CD4-positive, alpha-beta T cell treated with Interleukin-10 for 1 hour (primary cell): ENCODE results near the gene KTI12.
"Not testable (repeated sequence)": the region's sequence is repeated elsewhere in the genome, so short reads cannot be mapped to it uniquely, and the experiment has no call there.

ENCODE experiments used
- DNase-seq: peaks from one replicate; pipeline ENCODE4 v3.0.0-alpha.2; 2020

The KTI12 gene

DNA sequence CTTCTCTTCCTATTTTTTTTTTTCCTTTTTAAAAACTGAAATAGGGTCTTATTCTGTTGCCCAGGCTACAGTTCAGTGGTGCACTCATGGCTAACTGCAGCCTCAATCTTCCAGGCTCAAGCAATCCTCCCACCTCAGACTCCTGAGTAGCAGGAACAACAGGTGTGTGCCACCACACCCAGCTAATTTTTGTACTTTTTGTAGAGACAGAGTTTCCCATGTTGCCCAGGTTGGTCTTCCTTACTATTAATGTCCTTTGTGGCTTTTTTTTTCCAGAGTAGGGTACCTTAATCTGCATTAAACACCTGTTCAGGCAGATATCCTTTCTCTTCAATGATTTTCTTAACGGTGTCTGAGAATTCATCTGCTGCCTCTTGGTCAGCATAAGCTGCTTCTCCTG is 4.3 kb upstream of the KTI12 start:
- no peak for DNase-seq

DNA sequence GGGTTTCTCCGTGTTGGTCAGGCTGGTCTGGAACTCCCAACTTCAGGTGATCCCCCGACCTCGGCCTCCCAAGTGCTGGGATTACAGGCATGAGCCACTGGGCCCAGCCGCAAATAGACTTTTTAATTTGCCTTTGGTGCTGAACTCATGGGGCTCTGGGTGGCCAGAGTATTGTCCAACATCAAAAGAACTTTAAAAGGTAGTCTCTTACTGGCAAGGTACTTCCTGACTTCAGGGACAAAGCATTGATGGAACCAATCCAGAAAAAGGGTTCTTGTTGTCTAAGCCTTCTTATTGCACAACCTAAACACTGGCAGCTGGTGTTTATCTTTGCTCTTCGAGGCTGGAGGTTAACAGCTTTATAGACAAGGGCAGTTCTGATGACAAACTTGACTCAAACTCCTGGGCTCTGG is 3.8 kb upstream of the KTI12 start:
- no peak for DNase-seq

DNA sequence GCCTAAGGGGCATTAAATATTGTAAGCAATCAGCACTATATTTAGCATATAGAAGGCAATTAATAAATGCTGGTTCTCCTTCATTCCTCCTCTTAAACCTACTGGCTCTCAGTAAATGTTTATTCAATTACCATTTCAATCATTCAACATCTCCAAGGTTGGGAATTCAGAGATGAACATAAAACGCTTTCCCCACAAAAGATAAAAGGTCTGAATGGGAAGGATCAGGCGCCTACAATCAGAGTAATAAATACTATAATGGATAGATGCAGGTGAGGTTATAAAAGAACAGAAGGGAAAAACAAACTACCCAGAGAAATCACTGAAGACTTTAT is 407 bp upstream of the KTI12 start:
- no peak for DNase-seq

DNA sequence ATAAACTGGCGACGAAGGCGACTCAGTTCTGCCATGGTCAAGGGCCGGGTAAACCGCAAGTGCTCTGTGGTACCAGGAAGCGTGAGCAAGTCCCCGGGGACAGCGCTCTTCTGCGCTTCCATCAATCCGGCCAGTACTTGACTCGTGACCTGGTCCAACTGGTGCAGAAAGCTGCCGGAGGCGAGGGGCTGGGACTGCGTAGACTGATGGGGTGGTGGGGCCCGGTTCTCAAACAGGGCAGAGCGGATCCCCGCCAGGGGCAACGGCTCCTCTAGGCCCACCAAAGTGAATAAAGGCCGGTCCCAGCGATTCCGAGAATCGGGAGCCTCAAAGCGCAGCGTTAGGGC is 852 bp downstream of the KTI12 start:
- DNase-seq: peak; percentile 5

DNA sequence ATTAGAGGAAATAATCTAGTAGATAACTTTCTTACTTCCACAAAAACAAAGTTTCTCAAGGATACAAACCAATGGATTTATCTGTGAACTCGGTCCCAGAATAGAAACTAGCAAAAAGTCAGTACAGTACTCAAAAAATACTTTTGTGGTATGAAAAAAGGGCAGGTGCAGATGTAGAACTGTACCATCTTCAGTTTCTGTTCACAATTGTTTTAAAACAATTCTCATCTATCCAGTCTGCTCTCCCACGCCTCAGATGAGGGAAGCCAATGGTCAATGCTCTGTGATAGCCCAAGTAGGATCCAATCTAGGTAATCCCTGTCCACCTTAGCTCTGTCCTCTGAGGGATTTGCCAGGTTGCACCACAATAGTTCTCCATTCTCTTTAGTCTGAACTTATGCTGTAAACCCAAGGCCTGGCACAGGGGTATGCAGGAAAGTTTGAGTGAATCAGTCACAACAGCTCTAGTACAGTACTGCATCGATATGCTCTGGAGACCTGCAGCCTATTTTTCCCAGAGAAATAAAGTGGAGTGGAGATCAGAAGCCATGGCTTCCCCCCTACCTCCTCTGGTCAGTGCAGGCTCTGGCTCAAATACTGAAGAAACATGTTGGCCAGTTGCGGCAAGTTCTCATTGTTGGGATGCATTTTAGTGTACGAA is 1.4 kb downstream of the KTI12 start:
- DNase-seq: no peak

DNA sequence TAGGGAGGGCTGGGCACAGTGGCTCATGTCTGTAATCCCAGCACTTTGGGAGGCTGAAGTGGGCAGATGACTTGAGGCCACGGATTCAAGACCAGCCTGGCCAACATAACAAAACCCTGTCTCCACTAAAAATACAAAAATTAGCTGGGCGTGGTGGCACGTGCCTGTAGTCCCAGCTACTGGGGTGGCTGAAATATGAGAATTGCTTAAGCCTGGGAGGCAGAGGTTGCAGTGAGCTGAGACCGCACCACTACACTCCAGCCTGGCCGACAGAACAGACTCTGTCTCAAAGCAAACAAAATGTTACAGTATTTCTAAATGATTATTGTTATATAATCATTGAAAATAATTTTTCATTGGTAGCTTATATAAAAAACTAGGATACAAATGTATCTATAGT is 4.8 kb downstream of the KTI12 start:
- DNase-seq: not testable (repeated sequence)

DNA sequence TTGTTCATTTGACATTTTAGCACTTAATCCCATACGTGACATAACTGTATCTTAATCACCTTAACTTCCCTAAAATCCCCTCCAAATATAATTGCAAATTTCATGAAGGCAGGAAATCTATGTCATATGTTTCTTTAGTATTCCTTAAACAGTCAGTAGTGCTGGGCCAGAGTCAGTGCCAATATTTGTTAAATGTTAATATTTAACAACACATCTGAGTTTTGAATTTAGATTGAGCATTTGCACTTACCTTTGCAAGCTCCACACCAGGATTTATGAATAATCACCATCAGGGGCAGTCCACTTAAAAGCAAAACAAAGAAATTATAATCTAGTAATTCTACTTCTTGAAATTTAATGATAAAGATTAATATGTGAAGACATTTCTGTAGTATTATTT is 5.3 kb downstream of the KTI12 start:
- DNase-seq: no peak

DNA sequence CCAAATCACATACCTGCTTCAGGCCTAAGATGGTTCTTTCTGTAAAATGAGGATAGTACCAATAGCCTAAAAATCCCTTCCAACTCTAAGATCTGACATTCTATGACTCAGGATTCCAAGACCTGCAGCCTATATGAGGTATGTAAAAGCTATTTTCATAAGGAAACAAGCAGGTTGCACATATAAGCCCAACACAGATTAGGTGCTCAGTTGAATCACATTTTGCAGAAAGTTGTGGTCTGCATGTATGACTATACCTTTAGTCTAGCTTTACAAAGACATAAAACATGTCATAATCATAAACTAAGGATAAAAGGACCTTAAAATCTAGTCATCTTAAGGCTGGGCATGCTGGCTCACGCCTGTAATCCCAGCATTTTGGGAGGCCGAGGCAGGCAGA is 7.3 kb downstream of the KTI12 start:
- no peak for DNase-seq

DNA sequence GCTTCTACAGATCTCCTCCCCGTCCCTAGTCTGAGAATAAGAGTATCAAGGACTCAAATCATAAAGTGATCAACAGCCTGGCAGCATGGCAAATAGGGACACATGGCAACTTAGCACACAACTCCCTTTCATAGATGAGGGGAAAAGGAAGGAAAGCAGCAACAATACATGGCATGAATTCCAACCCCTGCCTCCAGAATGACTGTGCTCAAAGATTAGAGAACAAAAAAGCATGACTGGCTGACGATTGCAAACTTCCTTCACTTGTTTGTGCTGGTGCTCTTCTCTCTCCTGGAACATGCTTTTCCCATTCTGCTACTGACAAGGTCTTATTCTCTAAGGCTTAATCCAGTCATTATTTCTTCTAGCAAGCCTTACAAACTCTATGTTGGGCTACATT is 11.5 kb downstream of the KTI12 start:
- DNase-seq: no peak

DNA sequence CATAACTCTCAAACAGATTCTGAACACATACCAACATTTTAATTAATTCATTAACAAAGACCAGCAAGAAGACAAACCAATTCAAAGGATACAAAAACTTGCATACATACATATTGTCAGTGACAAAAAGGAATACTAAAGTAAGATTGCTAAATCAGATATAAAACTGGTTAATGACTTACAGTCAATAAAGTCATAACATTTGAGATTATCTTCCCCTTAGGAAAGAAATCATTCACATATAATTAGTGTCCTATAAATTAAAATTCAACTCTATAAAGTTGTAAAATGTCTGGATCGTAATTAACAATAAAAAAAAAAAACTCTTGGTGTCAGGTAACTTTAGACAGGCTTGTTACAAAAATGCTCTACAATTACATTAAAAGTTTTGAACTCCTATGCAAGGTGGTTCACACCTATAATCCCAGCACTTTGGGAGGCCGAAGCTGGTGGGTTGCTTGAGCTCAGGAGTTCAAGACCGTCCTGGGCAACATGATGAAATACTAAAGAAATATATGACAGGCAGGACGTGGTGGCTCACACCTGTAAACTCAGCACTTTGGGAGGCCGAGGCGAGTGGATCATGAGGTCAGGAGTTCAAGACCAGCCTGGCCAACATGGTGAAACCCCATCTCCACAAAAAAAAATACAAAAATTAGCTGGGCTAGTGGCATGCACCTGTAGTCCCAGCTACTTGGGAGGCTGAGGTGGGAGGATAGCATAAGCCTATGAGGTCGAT is 25.4 kb downstream of the KTI12 start:
- DNase-seq: no peak

DNA sequence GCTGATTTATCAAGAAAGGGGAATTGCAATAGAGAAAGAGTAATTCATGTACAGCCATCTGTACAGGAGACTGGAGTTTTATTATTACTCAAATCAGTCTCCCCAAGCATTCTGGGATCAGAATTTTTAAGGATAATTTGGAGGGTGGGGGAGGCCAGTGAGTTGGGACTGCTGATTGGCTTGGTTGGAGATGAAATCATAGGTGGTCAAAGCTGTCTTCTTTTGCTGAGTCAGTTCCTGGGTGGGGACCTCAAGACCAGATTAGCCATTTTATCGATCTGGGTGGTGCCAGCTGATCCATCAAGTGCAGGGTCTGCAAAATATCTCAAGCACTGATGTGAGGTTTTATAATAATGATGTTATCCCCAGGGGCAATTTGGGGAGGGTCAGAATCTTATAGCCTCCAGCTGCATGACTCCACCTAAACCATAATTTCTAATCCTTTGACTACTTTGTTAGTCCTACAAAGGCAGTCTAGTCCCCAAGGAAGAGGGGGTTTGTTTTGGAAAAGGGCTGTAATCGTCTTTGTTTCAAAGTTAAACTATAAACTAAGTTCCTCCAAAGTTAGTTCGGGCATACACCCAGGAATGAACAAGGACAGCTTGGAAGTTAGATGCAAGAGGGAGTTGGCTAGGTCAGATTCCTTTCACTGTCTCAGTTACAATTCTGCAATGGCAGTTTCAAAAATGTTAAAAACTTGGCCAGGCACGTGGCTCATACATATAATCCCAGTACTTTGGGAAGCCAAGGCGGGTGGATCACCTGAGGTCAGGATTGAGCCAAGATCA is 26.2 kb downstream of the KTI12 start:
- no peak for DNase-seq

DNA sequence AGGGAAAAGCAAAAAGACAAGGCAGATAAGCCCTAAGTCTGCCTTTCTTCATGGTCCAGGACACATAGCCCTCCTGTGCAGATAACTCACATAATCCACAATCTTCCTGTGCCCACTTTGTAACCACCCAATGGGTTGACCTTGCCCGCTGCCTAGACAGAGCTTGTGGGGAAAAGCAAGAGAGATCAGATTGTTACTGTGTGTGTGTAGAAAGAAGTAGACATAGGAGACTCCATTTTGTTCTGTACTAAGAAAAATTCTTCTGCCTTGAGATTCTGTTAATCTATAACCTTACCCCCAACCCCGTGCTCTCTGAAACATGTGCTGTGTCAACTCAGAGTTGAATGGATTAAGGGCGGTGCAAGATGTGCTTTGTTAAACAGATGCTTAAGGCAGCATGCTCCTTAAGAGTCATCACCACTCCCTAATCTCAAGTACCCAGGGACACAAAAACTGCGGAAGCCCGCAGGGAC is 27.5 kb downstream of the KTI12 start:
- DNase-seq: not testable (repeated sequence)

DNA sequence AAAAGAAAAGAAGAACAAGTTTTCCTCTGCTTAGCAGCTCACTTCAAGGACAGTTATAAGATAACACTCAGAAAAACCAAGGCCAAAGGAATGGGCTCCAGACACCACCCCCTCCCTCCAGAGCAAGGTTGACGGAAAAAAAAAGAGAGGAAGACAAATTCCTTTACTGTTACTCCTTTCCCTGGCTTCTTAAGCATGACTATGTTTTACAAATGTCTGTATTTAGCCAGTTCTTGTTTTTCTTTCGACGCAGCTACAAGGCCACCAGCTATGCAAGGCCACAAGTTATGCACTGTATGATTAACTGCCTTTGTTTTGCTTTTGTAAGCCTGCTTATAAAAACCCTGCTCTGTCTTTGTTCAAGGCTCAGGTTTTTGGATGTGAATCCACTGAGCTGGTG is 28.1 kb downstream of the KTI12 start:
- DNase-seq: not testable (repeated sequence)

DNA sequence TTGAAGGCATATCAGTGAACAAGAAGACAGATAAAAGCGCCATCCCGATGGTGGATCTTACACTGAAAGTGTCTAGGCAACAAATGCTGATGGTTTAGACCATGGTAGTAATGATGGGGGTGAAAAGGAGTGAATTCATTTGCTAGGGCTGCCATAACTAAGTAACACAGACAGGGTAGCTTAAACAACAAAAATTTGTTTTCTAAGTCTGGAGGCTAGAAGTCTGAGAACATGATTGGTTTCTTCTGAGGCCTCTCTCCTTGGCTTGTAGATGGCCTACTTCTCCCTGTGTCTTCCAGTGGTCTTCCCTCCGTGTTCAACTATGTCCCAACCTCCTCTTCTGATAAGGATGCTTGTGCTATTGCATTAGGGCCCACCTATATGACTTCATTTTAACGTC is 29.7 kb downstream of the KTI12 start:
- DNase-seq: no peak

DNA sequence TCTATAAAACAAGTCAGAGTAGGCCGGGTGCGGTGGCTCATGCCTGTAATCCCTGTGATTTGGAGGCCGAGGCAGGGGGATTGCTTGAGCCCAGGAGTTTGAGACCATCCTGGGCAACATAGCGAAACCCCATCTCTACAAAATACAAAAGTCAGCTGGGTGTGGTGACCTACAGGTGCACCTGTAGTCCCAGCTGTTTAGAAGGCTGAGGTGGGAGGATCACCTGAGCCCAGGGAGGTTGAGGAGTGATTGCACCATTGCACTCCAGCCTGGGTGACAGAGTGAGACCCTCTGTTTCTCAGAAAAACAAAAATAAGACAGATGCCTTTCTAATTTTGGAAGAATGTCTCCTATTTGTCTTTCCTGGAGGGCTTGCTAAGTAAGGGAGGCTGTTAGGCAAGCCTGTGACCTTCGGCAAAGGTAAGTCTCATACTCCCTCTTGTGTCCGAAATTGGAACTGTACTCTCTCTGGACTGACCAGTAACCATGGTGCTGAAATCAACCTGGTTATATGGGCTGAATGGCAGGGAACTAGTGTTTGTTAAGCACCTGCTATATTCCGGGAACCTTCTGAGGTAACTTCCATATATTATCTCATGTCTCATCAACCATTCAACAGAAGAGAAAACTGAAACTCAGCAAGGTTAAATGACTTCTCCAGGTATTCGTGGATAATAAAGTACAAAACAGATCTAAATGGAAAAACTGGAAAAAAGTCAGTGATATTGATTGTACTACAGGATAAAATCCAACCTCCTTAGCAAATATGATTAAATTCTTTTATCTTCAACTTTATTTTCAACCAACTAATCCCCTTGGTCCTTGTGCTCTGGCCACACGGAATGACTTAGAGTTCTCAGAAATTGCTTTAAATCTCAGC is 31.3 kb downstream of the KTI12 start:
- DNase-seq: peak; percentile 80

DNA sequence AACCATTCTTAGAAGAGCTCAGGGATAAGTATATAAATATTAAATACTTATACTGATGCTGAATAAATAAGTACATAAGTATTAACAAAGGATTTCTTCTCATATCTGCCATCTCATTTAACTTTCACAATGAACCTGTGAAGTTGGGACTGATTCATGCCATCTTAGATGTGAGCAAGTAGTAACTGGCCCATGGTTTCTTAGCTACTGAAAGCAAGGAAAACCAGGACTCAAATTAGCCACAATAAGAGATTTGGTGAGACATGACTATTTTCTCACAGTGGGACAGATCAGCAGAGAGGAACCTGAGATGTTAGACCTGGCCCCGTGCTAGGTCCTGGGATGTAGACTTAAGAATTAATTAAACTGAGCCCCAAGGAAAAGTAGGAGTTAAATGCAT is 34.9 kb downstream of the KTI12 start:
- DNase-seq: no peak

DNA sequence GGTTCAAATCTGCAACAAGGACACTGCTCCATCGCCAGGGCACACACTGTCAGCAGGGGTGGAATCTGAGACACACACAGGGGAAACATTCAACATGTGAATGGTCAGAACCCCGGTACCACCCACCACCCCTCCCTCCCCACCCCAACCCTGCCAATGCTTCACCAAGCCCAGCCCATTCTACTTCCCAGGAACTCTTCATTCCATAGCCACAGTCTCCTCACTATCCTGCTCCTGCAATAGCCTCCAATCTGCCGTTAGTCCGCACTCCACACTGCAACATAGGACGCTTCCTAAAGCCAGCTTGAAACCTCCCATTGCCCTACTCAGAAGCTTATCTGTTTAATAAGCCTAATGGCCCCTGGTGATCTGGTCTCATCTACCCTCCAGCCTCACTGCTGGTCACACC is 35.6 kb downstream of the KTI12 start:
- no peak for DNase-seq

DNA sequence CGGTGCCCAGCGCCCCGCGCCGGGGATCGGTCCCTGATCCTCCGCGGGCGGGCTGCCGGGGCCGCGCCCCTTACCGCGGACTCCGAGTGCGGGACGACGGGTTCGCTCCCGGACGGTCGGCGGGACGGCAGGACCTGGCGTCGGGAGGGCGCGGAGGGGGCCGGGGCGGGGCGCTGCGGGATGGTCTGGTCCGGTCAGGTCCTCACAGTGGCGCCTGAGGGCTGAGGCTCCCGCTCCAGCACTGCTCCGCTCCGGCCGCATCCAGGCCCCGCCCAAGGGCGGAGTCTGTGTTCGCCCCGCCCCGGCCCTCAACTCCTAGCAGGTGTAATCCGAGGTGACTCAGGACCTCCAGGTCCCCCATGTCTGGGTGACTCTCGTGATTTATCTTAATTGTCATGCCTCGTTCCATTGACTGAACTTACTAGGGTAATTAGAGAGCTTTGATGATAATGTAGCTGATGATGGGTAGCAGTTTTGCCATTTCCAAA is 43.1 kb downstream of the KTI12 start, which contains the start of gene RAB3B:
RAB3B (minus strand) TSS at position 223 of the 488 bp plus-strand sequence. CDS start 13,583 bp downstream, outside the sequence.
- peak; percentile 72 for DNase-seq

DNA sequence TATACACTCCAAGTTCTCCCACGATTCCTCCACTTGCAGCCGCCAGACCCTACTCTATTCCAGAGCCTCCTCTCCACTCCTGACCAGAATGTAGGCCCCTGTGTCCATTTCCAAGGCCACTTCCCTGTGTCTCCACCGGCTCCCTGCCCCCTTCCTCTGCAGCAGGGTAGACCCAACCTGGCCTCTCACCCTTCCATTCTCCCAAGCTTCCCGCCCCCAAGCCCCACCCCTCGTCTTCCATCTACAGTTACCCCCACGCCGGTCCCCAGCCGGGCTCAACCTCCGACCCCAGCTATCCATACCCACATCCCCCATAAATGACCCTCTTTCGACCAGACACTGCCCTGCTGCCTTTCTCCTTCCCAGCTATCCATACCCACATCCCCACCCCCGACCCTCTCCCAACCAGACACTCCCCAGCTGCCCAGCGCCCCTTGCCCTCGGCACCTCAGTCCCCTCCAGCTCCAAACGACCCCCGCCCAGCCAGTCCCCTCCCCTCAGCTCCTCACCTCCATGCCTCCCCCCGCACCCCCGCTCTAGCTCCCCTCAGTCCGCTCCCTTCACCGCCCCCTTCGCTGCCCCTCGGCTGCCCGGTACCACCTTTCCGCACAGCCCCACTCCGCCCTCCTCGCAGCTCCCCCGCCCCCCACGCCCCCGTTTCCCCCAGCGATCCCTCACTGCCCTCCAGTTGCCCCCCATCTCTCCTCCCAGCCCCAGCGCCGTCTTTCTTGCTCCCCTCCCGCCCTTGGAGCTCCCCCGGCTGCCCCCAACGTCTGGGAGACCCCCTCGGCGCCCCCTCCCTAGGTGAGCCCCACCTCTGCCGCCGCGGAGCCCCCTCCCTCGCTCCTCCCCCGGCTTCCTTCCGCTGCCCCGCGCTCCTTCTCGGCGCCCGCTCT is 43.8 kb downstream of the KTI12 start:
- DNase-seq: no peak

DNA sequence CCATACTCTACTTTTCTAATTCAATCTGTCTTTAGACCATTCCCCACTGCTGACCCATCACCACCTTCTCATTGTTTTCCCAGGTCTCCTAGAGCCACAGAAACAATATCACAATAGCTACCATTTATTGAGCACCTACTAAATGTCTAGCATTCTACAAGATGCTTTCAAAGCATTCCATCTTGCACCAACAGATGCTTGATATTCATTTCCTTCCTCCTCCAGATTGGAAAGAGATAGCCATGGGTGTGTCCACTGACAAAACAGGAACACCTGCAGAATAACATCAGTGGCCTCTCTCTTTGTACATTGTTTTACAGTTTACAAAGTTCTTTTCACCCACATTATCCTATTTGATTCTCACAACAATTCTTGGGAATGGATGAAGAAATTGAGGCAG is 45.4 kb downstream of the KTI12 start:
- DNase-seq: no peak

DNA sequence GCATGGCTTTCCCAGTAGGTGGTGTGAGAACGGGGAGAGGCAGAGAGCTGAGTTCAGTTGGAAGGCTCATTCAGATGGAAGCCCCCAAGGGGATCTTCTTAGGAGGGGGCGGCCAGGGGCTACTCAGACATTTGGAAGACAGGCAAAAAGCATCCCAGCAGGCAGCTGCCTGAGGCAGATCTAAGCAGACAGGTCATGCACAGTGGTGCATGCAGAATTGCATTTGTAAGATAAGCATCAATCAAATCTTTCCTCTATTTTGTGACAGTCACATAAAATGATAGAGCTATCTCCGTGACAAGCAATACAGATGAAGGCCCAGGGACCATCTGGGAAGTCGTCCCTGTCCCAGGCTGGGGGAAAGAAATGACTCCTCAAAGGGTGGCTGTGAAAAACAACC is 46.9 kb downstream of the KTI12 start:
- DNase-seq: no peak

DNA sequence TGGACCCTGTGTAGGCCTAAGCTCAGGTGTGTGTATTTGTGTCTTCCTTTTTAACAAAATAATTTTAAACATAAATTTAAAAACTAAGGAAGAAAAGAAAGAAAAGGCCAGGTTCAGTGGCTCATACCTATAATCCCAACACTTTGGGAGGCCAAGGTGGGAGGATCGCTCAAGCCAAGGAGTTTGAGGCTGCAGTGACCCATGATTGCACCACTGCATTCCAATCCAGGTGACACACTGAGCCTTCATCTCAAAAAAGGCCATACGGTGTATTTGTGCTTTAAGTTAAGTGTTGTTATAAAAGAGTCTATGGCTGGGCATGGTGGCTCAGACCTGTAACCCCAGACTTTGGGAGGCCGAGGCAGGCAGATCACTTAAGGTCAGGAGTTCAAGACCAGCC is 51.4 kb downstream of the KTI12 start:
- no peak for DNase-seq
